ENCODE results near the gene STK10. TPM values are rescaled to one million over a fixed set of nuclear protein-coding genes. Genes with fewer than 3 reads are reported as not detected.

Gene STK10
- total RNA-seq, 3 donors from 2014 or later = 17.1 to 32.5 (median 23.3) TPM

DNA sequence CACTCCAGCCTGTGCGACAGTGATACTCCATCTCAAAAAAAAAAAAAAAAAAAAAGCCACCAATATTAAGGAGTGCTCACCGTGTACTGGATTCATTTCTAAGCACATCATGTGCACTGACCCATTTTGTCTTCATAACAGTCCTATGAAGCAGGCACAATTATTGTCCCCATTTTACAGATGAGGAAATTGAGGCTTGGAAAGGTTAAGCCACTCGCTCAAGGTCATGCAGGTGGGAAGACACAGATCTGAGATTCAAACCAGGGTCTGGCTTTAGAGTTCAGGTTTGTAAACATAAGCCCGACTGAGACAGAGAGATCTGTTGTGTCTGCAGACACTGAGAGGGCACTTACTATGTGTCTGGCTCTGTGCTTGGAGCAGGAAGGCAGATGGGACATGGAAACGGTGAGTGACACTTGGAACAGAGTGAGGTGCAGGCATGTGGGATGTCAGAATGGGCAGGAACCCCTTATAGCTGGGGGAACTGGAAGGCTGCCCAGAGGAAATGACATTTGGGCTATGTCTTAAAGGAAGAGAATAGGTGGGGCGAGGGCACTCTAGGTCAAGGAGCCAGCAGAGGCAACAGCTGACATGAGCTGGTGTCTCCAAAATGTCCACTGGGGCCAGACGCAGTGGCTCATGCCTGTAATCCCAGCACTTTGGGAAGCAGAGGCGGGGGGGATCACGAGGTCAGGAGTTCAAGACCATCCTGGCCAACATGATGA, 69.9 kb downstream of the STK10 start:
- H3K4me3 ChIP-seq = no peak overlapping the region
- intact Hi-C loops (cut with DNase I; ENCODE audit: low total_unique reads) = no loop called here
- no peak for DNase-seq (ENCODE audit: low spot score in 2 of 2)
- TF ChIP-seq POLR2A (IDR thresholded peaks at IDR 0.05) = no peak
- TF ChIP-seq POLR2AphosphoS5 (IDR thresholded peaks at IDR 0.05) = no peak
- TF ChIP-seq, protein P1, sequence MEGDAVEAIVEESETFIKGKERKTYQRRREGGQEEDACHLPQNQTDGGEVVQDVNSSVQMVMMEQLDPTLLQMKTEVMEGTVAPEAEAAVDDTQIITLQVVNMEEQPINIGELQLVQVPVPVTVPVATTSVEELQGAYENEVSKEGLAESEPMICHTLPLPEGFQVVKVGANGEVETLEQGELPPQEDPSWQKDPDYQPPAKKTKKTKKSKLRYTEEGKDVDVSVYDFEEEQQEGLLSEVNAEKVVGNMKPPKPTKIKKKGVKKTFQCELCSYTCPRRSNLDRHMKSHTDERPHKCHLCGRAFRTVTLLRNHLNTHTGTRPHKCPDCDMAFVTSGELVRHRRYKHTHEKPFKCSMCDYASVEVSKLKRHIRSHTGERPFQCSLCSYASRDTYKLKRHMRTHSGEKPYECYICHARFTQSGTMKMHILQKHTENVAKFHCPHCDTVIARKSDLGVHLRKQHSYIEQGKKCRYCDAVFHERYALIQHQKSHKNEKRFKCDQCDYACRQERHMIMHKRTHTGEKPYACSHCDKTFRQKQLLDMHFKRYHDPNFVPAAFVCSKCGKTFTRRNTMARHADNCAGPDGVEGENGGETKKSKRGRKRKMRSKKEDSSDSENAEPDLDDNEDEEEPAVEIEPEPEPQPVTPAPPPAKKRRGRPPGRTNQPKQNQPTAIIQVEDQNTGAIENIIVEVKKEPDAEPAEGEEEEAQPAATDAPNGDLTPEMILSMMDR (IDR thresholded peaks at IDR 0.05) = no peak
- no peaks in the 10 kb centered on the region for H3K4me1 ChIP-seq
- H3K9me3 ChIP-seq = no peaks in the 10 kb centered on the region
- no peaks in the 10 kb centered on the region for H3K36me3 ChIP-seq
- H3K27ac ChIP-seq = no peak overlapping the region
- no peaks in the 10 kb centered on the region for H3K27me3 ChIP-seq

DNA sequence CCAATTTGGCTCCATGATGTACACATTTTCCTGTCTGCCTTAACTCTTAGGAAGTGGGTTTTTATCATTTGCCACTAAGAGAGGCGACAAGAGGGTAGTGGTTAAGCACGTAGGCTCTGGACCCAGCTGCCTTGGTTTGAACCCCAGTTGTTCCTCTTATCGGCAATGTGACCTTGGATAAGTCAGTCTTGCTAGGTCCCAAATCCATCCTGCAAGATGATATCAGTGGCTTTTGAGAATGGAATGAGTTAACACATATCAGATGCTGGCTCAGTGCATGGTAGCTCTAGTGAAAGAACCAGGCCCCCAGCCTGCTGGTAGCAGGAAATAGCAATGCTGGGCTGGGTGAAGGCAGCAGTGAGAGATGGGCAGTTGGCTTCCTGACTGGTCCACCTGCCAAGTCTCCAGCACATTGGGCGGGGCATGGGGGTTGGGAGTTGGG, 72.5 kb downstream of the STK10 start:
- H3K9me3 ChIP-seq = no peaks in the 10 kb centered on the region
- H3K4me1 ChIP-seq = peaks cover 0 to 7% of the 10 kb centered on the region in 2 donors
- no peak for DNase-seq (ENCODE audit: low spot score in 2 of 2)
- no peak overlapping the region for H3K27ac ChIP-seq
- no peak for TF ChIP-seq POLR2AphosphoS5 (IDR thresholded peaks at IDR 0.05)
- TF ChIP-seq, protein P1 (IDR thresholded peaks at IDR 0.05) = no peak
- no peak for TF ChIP-seq POLR2A (IDR thresholded peaks at IDR 0.05)
- no peaks in the 10 kb centered on the region for H3K27me3 ChIP-seq
- no peaks in the 10 kb centered on the region for H3K36me3 ChIP-seq
- intact Hi-C loops (cut with DNase I; ENCODE audit: low total_unique reads) = no loop called here
- no peak overlapping the region for H3K4me3 ChIP-seq

DNA sequence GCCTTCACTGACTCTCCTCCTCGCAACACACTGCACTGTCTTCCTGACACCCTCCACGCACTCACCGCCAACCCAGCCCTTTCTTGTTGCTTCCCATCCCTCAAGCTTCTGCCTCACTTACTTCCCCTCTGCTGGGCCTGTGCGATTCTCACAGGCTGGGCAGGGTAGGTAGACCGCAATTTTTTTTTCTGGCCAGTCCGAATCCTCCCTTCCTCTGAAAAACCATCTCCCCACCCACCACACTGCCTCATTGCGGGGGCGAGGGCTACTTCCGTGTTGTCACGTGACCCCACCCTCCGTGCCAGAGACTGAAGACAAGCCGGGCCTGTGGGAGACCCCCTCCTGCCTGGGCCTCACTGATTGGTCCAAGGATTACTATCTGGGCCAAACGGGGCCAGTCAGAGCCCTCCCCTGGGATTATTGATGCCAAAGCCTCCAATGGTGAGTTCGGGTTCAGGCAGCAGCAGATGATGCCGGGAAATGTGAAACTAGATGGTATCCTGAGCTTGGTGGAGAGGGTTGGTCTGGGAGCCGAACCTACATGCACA, 73.1 kb downstream of the STK10 start:
- intact Hi-C loops (cut with DNase I; ENCODE audit: low total_unique reads) = no loop called here
- Histone ChIP-seq H3K9me3 (no peaks in the 10 kb centered on the region), H3K27ac (no peak overlapping the region), H3K4me1 (peaks cover 0 to 7% of the 10 kb centered on the region in 2 donors), H3K27me3 (no peaks in the 10 kb centered on the region), H3K36me3 (no peaks in the 10 kb centered on the region), H3K4me3 (no peak overlapping the region)
- TF ChIP-seq POLR2AphosphoS5 (IDR thresholded peaks at IDR 0.05) = no peak
- TF ChIP-seq, protein P1 (IDR thresholded peaks at IDR 0.05) = no peak
- no peak for TF ChIP-seq POLR2A (IDR thresholded peaks at IDR 0.05)
- DNase-seq (ENCODE audit: low spot score in 2 of 2) = no peak

DNA sequence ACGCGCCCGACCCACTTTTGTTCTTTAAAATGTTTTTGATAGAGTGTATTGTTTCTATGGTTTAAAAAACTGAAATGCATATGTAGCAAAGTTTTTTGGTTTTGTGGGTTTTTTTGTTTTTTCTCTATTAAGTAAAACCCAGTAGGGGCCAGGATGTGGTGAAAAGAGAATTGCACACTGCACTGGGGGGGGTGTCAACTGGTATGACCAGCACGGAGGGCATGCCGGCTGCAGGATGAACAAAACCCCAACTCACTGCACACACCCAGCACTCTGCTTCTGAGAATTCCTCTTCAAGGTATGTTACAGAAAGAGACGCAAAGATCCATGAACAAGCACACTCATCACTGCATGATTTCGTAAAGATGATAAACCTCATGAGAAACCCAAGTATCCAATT, 75.0 kb downstream of the STK10 start:
- H3K27me3 ChIP-seq = no peaks in the 10 kb centered on the region
- H3K36me3 ChIP-seq = no peaks in the 10 kb centered on the region
- H3K27ac ChIP-seq = no peak overlapping the region
- intact Hi-C loops (cut with DNase I; ENCODE audit: low total_unique reads) = no loop called here
- DNase-seq (ENCODE audit: low spot score in 2 of 2) = no peak
- no peak overlapping the region for H3K4me3 ChIP-seq
- no peak for TF ChIP-seq POLR2AphosphoS5 (IDR thresholded peaks at IDR 0.05)
- TF ChIP-seq POLR2A (IDR thresholded peaks at IDR 0.05) = no peak
- TF ChIP-seq, protein P1 (IDR thresholded peaks at IDR 0.05) = no peak
- peaks cover 0 to 7% of the 10 kb centered on the region in 2 donors for H3K4me1 ChIP-seq
- no peaks in the 10 kb centered on the region for H3K9me3 ChIP-seq

DNA sequence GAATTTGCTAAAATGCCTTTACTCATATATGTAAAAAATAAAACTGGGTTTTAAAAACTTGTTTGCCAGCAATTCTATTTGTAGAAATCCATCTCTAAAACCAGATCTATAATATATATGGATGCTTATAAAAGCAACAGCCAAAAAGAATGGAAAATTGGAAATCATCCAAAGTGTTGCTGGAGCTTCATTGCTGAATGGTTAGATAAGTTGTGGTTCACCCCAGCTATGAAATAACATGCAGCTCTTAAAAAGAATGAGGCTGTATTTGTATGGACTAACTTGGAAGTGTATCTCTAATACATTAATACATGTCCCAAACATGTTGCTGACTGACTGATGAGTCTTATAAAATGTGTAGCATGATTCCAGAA, 76.2 kb downstream of the STK10 start:
- Histone ChIP-seq H3K27me3 (no peaks in the 10 kb centered on the region), H3K9me3 (no peaks in the 10 kb centered on the region), H3K4me1 (peaks cover 0 to 7% of the 10 kb centered on the region in 2 donors), H3K36me3 (no peaks in the 10 kb centered on the region), H3K4me3 (no peak overlapping the region), H3K27ac (no peak overlapping the region)
- no peak for DNase-seq (ENCODE audit: low spot score in 2 of 2)
- intact Hi-C loops (cut with DNase I; ENCODE audit: low total_unique reads) = no loop called here
- no peak for TF ChIP-seq POLR2AphosphoS5 (IDR thresholded peaks at IDR 0.05)

All from breast epithelium (tissue), 4 donors.